GM19455 (cell line): ENCODE measurements around the gene MAL.

Experiments used
- ATAC-seq: cut with Tn5 transposase; IDR thresholded peaks from one replicate; pipeline ENCODE4 v1.9.1; 2021; ENCODE audit not compliant: unreplicated experiment

MAL gene

DNA sequence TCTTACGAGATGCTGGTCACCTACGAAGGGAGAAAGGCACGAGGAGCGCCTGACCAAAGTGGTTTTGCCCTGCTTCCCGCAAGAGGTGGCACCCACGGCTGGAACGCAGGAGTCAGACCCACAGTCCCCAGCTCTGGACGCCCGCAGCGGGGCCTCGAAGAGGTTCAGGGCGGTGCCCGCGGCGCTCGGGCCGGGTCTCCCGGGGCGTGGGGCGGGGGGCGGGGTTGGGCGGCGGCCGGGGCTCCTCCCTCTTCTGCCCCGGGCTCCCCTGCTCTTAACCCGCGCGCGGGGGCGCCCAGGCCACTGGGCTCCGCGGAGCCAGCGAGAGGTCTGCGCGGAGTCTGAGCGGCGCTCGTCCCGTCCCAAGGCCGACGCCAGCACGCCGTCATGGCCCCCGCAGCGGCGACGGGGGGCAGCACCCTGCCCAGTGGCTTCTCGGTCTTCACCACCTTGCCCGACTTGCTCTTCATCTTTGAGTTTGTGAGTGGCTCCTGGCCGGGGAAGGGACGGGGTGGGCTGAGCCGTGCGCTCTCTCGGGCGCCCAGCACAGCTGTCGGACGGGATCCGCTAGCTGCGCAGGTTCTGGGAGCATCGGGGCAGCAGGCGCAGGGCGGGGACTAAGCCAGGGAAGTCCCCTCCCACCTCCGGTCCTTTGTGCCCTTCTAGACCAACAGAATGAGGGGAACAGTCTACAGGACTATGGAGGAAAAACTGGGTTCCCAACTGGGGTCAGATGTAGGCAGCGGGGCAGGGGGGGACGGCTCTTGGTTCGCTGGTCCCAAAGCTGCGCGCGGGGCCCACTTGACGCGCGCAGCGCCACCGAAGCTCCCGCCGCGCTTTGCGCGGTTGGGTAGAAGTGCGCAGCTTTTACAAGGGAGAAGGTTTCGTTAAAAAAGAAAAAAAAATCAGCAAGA is at the start of gene MAL:
Gene MAL, plus strand, starts transcription at position 303 of the 914 bp plus-strand sequence. Its CDS starts 85 bp downstream, at position 388.
- no peak for ATAC-seq

DNA sequence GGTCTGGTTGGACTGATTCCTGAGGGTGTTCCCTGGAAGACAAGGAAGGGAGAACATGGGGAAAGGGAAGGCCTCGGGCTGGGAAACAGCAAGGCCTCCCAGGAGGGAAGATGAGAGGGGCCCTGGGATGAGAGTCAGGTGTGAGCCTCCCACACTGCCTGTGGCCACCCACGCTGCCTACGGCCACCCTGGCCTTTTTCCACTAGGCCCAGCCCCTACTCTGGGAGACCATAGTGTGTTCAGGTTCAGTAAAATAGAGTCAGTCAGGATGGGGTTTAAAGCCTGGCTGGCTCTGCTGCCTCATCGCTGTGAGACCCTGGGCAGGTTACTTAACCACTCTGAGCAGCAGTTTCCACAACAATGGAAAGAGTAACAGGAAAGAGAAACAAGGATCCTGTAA is 47.7 kb upstream of the MAL start:
- ATAC-seq, result no peak

DNA sequence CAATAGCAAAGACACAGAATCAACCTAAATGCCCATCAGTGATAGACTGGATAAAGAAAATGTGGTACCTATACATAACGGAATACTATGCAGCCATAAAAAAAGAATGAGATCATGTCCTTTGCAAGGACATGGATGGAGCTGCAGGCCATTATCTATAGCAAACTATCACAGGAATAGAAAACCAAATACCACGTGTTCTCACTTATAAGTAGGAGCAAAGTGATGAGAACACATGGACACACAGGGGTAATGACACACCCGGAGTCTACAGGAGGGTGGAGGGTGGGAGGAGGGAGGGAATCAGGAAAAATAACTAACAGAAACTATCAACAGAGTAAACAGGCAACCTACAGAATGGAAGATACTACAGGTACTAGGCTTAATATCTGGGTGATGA is 46.6 kb upstream of the MAL start:
- ATAC-seq, result no peak

DNA sequence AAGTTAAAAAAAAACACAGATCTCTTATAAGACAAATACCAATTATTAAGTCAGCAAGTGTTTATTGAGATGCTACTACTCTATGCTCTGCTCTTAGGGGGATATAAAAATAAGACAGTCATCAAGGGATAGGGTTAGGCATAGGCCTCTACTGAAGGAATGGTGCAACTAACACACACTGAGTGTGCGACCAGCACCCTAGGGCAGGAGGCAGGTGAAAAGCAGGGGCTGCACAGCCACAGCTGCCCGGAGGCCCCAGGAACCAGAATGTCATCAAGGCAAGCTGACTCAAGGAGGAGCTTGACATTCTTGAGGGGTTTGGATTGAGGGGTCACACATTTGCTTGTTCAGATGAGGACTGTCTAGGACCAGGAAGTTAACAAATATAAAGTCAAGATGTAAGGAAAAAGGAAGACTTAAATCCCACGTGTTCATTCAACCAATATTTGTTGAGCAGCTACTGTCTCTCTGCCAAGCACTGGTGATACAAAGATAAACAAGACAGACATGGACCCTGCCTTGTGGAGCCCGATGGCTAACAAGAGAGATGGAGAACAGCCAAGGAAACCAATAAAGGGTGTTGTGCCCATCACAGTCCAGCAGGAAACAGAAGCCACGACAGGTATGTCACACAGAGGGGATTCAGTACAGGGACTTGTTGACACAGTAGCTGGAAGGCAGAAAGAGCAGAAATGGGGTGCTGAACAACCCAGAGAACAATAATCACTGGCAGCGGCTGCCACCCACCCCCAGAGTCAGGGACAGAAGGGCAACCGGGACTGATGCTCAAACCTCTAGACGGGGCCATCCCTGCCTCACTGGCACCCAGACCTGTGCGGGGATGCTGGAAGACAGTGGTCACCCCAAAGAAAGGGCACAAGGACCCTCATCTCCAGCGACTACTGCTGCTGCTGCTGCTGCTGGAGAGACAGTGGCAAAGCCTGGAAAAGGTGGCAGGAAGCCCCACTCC is 45.8 kb upstream of the MAL start:
- no peak for ATAC-seq

DNA sequence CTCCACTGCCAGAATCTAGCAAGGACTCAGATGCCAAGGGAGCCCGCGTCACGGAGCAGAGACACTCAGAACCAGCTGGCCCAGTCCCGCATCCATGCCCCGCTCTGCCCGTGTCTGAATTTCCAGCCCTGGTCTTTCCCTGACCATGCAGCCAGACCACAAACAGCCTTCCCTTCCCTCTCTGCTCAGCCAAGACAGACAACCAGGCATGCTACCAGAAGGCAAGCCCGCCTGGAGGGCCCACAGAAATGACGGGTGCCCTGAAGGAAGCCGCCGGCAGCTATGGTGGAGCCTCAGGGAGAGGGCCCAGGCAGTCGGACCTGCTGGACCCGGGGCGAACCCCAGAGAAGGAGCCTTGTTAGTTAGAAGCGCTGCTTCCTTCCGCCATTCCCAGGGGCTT is 45.1 kb upstream of the MAL start:
- ATAC-seq, result no peak

DNA sequence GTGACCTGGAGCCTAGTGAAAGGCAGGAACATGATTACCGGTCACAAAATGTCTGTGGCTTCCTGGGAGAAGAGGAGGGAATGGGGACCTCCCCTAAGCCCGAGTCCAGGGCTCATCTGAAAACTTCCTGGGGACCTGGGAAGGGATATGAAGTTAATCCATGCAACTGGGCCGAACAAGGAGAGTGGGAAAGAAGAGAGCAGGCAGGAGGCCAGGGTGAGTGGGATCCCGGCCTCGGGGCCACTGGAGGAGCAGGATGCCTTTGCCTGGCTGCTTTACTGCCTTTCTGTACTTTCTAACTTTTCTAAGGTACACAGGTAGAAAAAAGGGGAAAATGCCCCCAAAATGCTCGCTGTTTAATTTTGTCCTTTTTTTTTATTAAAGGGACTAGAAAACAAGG is 43.4 kb upstream of the MAL start:
- no peak for ATAC-seq

DNA sequence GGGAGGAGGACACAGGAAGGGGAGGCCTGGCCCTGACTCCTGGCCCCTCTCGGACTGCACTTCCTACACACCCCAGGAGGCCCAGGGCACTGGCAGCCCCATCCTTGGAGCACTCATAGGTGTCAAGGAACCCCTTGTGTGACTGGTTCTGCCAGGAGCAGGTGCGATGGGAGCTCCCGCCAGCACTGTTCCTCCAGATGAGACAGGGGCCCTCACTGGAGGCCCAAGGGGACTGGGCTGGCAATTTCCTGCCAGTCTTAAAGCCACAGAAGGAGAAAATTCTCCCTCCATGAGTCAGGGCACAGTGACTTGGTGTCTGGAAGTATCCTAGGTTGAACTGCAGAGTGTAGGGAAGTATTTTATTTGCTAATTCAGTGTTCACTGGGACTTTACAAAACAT is 42.8 kb upstream of the MAL start:
- ATAC-seq, result no peak

DNA sequence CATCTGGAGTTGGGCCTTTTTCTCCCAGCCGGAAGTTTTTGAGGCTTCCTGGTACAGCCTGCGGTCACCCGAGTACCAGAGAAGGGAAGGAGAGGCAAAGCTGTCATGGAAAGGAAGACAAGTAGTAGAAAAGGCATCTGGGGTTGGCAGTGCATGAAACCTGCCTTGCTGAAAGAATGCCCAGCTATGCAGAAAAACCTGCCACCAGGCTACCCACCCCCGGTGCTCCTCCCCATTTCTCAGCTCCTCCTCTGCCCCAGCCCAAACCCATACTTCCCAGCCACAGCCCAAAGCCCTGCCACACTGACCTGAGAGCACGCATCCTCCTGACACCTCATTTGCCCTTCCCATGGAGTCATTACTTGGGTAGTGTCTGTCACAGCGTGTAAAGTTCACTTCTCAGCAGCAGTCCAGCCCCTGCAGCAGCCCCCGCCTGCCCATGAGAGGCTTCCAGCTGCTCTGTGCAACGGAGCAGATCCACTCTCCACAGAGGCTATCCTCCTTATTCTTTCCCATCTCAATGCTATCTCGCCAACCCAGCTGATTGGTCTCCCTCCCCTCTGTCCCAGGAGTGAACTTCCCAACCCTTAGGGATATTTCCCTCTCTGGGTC is 40.4 kb upstream of the MAL start:
- no peak for ATAC-seq

DNA sequence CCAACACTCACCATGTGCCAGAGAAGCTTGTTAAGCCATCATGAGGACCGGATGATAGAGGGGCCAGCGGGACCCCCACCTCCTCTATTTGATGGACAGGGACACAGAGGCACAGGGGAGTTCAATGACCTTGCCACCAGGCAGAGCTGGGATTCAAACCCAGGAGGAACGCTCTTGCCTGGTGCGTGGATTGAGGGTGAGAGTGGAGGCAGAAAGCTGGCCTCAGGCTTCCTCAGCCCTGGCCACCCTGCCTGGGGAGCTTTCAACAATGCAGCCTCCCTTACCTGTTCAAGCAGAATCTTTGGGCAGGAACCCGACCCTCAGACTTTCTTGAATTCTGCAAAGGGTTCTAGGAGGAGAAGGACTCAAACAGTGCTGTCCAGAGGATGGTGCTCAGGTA is 39.9 kb upstream of the MAL start:
- no peak for ATAC-seq

DNA sequence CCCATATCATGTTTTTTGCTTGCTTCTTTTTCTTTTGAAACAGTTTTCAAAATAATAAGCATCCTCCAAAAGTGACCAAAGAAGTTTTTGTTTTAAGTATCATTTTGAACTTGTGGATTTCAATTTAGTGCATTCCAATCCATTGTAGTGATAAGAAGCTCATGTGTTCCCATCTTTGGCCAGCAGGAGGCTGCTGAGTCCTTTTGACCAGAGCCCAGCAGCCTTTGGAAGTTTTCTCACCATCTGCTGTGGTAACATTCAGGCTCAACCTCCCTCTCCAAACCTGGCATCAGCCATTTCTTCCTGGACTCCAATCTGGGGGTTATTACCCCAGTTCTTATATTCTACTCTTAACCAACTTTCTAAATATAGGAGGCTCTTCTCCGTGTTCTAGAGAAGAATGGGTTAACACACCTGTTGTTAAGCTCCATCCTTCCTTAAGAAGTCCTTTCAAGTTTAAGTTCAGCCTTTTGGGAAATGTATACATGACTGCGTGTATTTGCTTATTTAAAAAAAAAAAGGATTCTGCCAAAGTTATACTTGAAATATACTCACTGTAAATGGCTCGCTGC is 39.0 kb upstream of the MAL start:
- ATAC-seq, result peak; percentile 81

DNA sequence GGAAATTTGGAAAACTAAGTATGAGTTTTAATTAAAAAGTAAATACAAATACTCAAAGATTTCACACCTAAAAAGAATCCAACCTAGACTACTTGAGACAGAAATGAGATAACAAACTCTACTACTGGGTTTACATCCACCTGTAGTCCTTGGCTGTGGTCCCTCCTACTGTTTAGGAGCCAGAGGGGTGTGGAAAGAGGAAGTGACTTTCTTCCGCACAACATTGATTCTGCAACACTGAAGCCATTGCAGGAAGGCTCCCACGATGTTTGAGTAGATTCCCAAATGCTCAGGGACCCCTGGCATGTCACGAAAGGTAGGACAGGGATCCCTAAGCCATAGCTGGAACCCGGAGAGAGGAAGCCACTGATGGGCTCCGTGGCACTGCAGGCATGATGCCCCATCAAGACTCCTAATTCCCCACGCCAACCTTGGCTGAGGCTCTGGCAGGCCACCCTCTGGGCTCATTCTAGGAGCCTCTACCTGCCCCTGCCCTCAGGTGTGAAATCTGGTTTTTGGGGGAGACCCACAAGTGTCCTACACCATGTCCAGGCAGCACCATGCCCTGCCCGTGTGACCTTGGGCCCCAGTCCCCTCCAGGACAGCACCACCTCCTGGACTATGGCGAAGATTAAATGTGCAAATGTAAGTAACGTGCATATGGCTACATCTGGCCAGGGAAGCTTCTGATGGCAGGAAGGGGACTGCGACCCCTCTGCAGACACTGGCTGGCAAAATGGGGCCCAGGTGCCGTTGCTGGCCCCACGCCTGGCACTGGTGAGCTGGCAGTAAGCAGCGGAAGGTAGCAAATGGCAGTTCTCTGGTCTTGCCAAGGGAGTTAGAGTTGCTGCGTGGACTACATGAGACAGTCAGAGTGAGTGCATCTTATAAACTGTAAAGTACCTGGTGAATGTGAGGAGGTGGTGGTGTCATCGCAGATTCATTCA is 38.2 kb upstream of the MAL start:
- no peak for ATAC-seq

DNA sequence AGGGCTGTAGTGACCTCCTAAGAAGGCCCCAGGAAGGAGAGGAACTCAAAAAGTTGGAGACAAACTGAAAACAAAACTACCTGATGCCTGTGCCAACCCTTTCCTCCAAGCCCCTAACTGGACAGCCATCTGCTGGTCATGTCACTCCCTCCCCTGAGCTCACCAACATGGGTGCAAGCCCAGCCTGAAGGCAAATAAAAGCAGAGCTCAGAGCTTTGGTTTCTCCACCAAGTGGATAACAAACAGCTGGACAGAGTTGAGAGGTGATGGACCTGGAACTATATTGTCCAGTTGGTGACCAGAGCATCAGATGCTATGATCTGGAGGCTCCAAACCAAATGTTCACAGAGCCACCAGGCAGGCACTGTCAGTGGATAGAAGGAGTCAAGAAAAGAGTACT is 34.6 kb upstream of the MAL start:
- no peak for ATAC-seq

DNA sequence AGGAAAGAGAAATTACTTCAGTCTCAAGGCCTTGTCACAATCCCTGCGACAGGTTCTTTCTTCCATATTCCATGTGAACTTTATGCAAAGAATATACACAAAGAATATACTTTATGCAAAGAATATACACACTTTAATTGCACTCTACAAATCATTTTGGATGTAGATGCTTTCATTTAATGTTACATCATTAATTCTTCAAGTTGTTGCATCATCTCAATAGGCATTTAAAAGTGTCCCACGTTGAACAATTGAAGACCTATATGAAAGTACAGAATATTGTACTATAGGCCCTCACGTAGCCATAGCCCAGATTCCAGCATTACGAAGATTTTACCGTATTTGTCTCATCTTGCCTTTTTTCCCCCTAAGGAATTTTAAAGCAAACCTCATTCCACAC is 33.1 kb upstream of the MAL start:
- ATAC-seq, result no peak

DNA sequence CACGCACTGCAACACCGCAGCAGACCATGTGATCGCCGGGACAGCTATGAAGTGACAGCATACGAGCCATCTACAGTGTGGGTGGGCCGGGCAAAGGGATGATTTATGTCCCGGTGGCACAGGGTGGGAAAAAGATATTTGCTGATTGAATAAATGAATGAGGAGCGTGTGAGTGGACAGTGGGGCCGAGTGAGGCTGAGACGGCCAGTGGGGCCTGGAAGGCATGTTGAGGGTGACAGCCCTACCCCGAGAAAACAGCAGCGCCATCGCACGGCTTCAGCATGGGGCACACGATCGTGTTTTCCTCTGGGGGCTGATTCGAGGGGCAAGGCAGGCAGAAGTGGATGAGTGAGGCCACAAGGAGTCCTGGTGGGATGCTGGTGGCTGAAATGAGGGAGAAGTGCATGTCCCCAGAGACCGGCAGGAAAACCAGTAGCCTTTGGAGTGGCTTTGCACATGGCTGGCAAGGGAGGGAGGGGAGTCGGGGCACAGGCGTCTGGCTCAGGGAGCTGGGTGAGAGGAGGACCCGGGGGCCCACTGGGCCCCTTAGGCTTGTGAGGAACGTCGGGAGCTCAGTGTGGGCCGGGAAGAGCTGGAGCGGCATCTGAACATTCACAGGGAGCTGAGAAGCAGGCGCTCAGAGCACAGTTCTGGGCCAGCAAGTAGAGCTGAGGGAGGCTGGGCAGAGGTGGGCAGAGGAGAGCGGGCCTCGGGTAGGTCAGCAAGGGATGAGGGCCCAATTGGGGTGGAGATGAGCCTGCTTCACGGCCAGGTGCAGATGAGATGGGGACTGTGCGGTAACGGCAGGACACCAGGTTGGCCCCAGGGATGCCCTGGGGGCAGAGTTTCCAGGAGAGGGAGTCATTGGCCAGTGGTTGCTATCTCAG is 32.1 kb upstream of the MAL start:
- no peak for ATAC-seq

DNA sequence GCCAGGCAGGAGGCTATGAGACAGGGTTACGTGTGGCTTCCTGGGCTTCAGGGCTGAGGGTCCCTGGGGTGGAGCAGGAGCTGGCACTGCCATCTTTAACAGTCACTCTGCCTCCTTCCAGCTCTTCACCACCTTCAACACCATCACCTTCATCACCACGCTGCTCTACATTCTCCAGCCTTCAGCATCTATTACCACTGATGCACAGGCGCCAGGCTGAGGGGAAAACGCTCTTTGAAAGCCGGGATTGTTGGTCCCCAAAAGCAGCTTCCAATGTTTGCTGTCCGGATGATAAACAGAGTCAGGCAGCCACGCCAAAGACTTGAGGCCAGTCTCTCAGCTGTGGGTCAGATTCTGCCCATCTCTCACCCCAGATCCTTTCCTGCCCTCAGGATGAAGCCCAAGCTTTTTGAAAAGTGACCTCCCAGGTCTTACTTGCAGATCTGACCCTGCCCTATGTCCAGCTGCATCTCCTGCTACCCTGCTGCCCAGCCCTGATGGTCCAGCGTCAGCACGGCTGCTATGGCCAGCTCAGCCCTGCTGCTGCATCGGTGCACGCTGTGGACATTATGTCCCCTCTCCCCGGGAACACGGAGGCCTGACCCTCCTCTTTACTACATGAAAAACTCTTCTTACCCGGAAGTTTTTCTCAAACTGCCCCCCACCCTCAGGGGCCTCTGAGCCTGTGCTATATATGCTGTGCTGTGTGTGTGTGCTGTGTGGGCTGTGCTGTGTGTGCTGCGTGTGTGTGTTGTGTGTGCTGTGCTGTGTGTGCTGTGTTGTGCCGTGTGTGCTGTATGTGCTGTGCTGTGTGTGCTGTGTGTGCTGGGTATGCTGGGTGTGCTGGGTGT is 31.2 kb upstream of the MAL start:
- ATAC-seq, result no peak

DNA sequence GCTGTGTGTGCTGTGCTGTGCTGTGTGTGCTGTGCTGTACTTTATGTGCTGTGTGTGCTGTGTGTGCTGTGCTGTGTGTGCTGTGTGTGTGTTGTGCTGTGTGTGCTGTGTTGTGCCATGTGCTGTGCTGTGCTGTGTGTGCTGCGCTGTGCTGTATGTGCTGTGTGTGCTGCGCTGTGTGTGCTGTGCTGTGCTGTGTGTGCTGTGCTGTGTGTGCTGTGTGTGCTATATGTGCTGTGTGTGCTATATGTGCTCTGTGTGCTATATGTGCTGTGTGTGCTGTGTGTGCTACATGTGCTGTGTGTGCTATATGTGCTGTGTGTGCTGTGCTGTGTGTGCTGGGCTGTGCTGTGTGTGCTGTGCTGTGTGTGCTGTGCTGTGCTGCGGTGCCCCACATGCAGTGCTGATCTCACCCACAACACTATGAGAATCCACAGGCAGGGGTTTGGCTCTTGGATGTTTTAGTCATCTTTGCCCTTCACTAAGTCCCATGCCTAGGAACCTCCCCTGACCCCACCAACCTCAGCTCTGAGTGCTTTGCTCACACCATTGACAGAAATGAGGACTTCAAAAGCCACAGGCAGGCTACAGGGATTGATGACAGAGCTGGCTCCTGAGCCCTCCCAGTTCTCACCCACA is 30.5 kb upstream of the MAL start:
- no peak for ATAC-seq

DNA sequence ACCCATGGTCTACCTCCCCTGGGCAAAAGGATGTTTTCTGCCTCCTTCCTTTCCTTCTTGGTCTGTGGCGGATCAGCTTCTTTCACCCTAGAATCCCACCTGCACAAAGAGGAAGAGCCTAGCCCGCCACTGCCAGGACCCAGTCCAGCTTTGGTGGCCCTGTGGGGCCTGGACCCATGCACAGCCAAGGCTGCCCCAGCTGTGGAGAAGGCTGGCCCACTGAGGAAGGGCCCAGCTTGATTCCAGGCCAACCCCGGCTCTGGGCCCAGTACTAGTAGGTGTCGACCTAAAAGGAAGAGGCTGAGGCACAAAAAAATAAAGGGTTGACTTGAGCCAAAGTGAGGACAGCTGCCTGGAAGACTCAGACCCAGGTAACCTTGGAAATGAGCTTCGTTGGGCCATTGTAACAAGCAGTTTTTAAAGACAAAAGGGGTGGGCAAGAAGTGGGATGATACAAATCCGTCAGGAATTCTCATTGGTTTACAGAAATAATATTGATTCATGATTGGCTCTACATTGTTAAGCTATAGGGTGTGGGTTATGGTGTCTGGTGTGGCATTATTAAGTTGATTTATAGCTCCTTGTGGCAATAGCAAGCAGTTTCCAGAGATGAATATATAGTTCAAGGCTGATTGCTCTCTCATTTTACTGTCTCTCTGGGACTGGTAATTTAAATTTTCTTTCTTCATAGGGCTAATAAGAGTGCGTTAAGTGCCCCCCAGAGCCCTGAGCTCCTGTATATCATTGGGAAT is 29.8 kb upstream of the MAL start:
- no peak for ATAC-seq
